Right lung (tissue), 5 donors: Measurements from ENCODE around the gene HIVEP3. TPM values are rescaled to one million over a fixed set of nuclear protein-coding genes. Genes with fewer than 3 reads are reported as not detected.
A peak's percentile ranks its signal among the peaks of the same experiment; 100 is the strongest.
"Not testable (repeated sequence)": the region's sequence is repeated elsewhere in the genome, so short reads cannot be mapped to it uniquely, and the experiment has no call there.

ENCODE experiments used
- DNase-seq, 2 donors: peaks; one replicate each; pipeline ENCODE4 v3.0.0-alpha.2; 2013
- polyA plus RNA-seq, 5 donors: library from polyadenylated mRNA; unstranded; fragments of 120-200 nt; gene quantifications; one replicate each; pipeline versions ENCODE4 v1.2.1 to v1.2.3, GENCODE V29; 2013; ENCODE audit warnings: inconsistent platforms in 1 of 5, low replicate concordance in 1 of 5; ENCODE audit not compliant: insufficient read length in 5 of 5, insufficient read depth in 1 of 5

Gene HIVEP3
- polyA plus RNA-seq, 5 donors = 6.3 to 7.6 (median 6.7) TPM

GRCh38 chr1:41562328-41562727 lies 356.4 kb downstream of the HIVEP3 start:
- no peak for DNase-seq

GRCh38 chr1:41560931-41561330 lies 357.8 kb downstream of the HIVEP3 start:
- DNase-seq = no peak

GRCh38 chr1:41560496-41560895 lies 358.2 kb downstream of the HIVEP3 start:
- DNase-seq = no peak

- no peak for DNase-seq
These were observed 359.4 kb downstream of the HIVEP3 start for GRCh38 chr1:41559331-41559730.

GRCh38 chr1:41558761-41559171 lies 360.0 kb downstream of the HIVEP3 start:
- no peak for DNase-seq

GRCh38 chr1:41557751-41558455 lies 360.8 kb downstream of the HIVEP3 start:
- DNase-seq = no peak

GRCh38 chr1:41554746-41555145 lies 364.0 kb downstream of the HIVEP3 start:
- DNase-seq = not testable (repeated sequence)

GRCh38 chr1:41547781-41548560 lies 370.8 kb downstream of the HIVEP3 start:
- no peak for DNase-seq

GRCh38 chr1:41547336-41547735 lies 371.4 kb downstream of the HIVEP3 start:
- no peak for DNase-seq

GRCh38 chr1:41546833-41547135 lies 371.9 kb downstream of the HIVEP3 start:
- DNase-seq = no peak

- no peak for DNase-seq
These were observed 372.5 kb downstream of the HIVEP3 start for GRCh38 chr1:41545996-41546832.

GRCh38 chr1:41542196-41542930 lies 376.4 kb downstream of the HIVEP3 start:
- DNase-seq = no peak

- DNase-seq = no peak
These were observed 377.1 kb downstream of the HIVEP3 start for GRCh38 chr1:41541592-41541952.

GRCh38 chr1:41540886-41541591 lies 377.7 kb downstream of the HIVEP3 start:
- DNase-seq = no peak

GRCh38 chr1:41539999-41540398 lies 378.7 kb downstream of the HIVEP3 start:
- no peak for DNase-seq

GRCh38 chr1:41539418-41539805 lies 379.3 kb downstream of the HIVEP3 start:
- no peak for DNase-seq

- no peak for DNase-seq
These were observed 379.8 kb downstream of the HIVEP3 start for GRCh38 chr1:41538741-41539417.

GRCh38 chr1:41537788-41538351 lies 380.9 kb downstream of the HIVEP3 start:
- peak; percentile 60 to 64 for DNase-seq

GRCh38 chr1:41537251-41537650 lies 381.5 kb downstream of the HIVEP3 start:
- no peak for DNase-seq

GRCh38 chr1:41536361-41536802 lies 382.3 kb downstream of the HIVEP3 start:
- DNase-seq = no peak
